HG03571 (cell line): ENCODE results near the gene KPTN.

Experiments
- ATAC-seq: cut with Tn5 transposase; IDR thresholded peaks from one replicate; pipeline ENCODE4 v1.9.1; 2021; ENCODE audit not compliant: unreplicated experiment

KPTN gene

GRCh38 chr19:47509170-47509847 is 25.3 kb upstream of the KPTN start:
- ATAC-seq, result no peak

GRCh38 chr19:47508721-47509120 is 24.7 kb upstream of the KPTN start:
- no peak for ATAC-seq

GRCh38 chr19:47507924-47508553 is 24.0 kb upstream of the KPTN start:
- no peak for ATAC-seq

GRCh38 chr19:47507012-47507411 is 23.0 kb upstream of the KPTN start:
- ATAC-seq, result no peak

- no peak for ATAC-seq
Measured at GRCh38 chr19:47506459-47506858, 22.4 kb upstream of the KPTN start.

GRCh38 chr19:47505506-47505905 is 21.5 kb upstream of the KPTN start:
- ATAC-seq, result no peak

- ATAC-seq, result no peak
Measured at GRCh38 chr19:47503826-47504150, 19.8 kb upstream of the KPTN start.

- ATAC-seq, result no peak
Measured at GRCh38 chr19:47503130-47503825, 19.3 kb upstream of the KPTN start.

GRCh38 chr19:47499863-47500830 is 16.1 kb upstream of the KPTN start:
- ATAC-seq, result no peak

GRCh38 chr19:47499371-47499770 is 15.4 kb upstream of the KPTN start:
- ATAC-seq, result no peak

- no peak for ATAC-seq
Measured at GRCh38 chr19:47498561-47498960, 14.5 kb upstream of the KPTN start.

GRCh38 chr19:47497821-47498520 is 14.0 kb upstream of the KPTN start:
- no peak for ATAC-seq

GRCh38 chr19:47497050-47497766 is 13.2 kb upstream of the KPTN start:
- ATAC-seq, result no peak

- ATAC-seq, result no peak
Measured at GRCh38 chr19:47495478-47496372, 11.7 kb upstream of the KPTN start.

GRCh38 chr19:47494729-47495128 is 10.7 kb upstream of the KPTN start:
- no peak for ATAC-seq

- ATAC-seq, result no peak
Measured at GRCh38 chr19:47494211-47494547, 10.2 kb upstream of the KPTN start.

- ATAC-seq, result no peak
Measured at GRCh38 chr19:47493378-47494210, 9.6 kb upstream of the KPTN start.
